Panc1 (cell line): ENCODE data around the gene PLCD1. TPM values are rescaled to one million over a fixed set of nuclear protein-coding genes. Genes with fewer than 3 reads are reported as not detected.

Source experiments
- ATAC-seq: fragments of 200-7000 bp; cut with Tn5 transposase; 2 replicates; pipeline ENCODE4 v1.9.1; 2020; ENCODE audit warnings: mild to moderate bottlenecking, moderate library complexity
- BruUV-seq: library from RNA; stranded (reverse); fragments of 400-500 nt; replicated peaks from 2 replicates; lab custom pipeline; 2021; lab: Mats Ljungman, UMichigan
- CTCF ChIA-PET: fragments of 300-600 bp; sonication (Branson Sonifier 250); formaldehyde crosslinking; loops from one replicate; lab custom pipeline; 2022; ENCODE audit warnings: antibody characterized with exemption; lab: Charles Lee
- POLR2A ChIA-PET: fragments of 300-600 bp; sonication (Branson Sonifier 250); formaldehyde crosslinking; loops from one replicate; lab custom pipeline; 2022; ENCODE audit warnings: antibody characterized with exemption; lab: Charles Lee
- DNase-seq: peaks from one replicate; pipeline ENCODE4 v3.0.0-alpha.2; 2010; ENCODE audit warnings: low read depth, low spot score
- H3K27ac ChIP-seq: 2 replicates; pipeline ENCODE4 v1.5.1; 2011; ENCODE audit warnings: mild to moderate bottlenecking, low read length, inconsistent platforms
- H3K27me3 ChIP-seq: fragments of 200-500 bp; sonication (Bioruptor generic); 2 replicates; pipeline ENCODE4 v1.6.0; 2014; ENCODE audit warnings: low read length, inconsistent platforms; ENCODE audit not compliant: control insufficient read depth, insufficient read depth
- H3K36me3 ChIP-seq: fragments of 200-500 bp; sonication (Bioruptor generic); 2 replicates; pipeline ENCODE4 v1.5.1; 2014; ENCODE audit warnings: inconsistent platforms, mild to moderate bottlenecking, low read length, moderate library complexity; ENCODE audit not compliant: control insufficient read depth, insufficient read depth
- H3K4me1 ChIP-seq: 2 replicates; pipeline ENCODE4 v1.5.1; 2011; ENCODE audit warnings: inconsistent platforms, mild to moderate bottlenecking, low read length, moderate library complexity; ENCODE audit not compliant: control insufficient read depth, insufficient read depth
- H3K4me3 ChIP-seq, 2 experiments: 2 replicates each; pipeline ENCODE4 v1.5.1; 2011 to 2012; ENCODE audit warnings: low read depth in 2 of 2, low read length in 2 of 2, mild to moderate bottlenecking in 2 of 2, inconsistent platforms in 1 of 2, moderate library complexity in 1 of 2
- H3K9me3 ChIP-seq: fragments of 200-500 bp; sonication (Bioruptor generic); 2 replicates; pipeline ENCODE4 v1.5.1; 2014; ENCODE audit warnings: low read depth, mild to moderate bottlenecking, inconsistent platforms, low read length, moderate library complexity; ENCODE audit not compliant: control insufficient read depth, insufficient read depth
- POLR2AphosphoS5 ChIP-seq: IDR thresholded peaks from 2 replicates; pipeline ENCODE4 v1.6.1; 2012; ENCODE audit warnings: mild to moderate bottlenecking, low read depth, low read length, moderate library complexity
- SIN3A ChIP-seq: IDR thresholded peaks from 2 replicates; pipeline ENCODE4 v1.6.1; 2012; ENCODE audit warnings: low read depth, mild to moderate bottlenecking, low read length, moderate library complexity, borderline replicate concordance; ENCODE audit not compliant: insufficient read depth
- TCF7L2 ChIP-seq: IDR thresholded peaks from 2 replicates; pipeline ENCODE4 v1.6.1; 2011; ENCODE audit warnings: mild to moderate bottlenecking, low read depth, low read length, inconsistent platforms
- in situ Hi-C: cut with HindIII; loops from 2 replicates; pipeline ENCODE4 v1.10.0; 2016; ENCODE audit warnings: low sequenced_read_pairs, low pct_unique_long_range_greater_than_20kb
- intact Hi-C: fragments of 100-400 bp; cut with micrococcal nuclease; formaldehyde crosslinking; loops from one replicate; pipeline ENCODE4 v1.10.0; 2022; ENCODE audit not compliant: unreplicated experiment
- total RNA-seq: library from RNA; stranded (reverse); gene quantifications from one replicate; pipeline ENCODE4 v1.2.1, GENCODE V29; 2021; ENCODE audit not compliant: unreplicated experiment
- TF ChIP-seq, protein P1 (sequence below), 2 experiments: IDR thresholded peaks; 2 replicates each; pipeline ENCODE4 v1.6.1; 2011 to 2012; ENCODE audit warnings: low read depth in 2 of 2, control low read depth in 1 of 2, low read length in 1 of 2, mild to moderate bottlenecking in 1 of 2, moderate library complexity in 1 of 2; ENCODE audit not compliant: insufficient read depth in 1 of 2
- TF ChIP-seq, protein P2 (sequence below): fragments of 450-650 bp; IDR thresholded peaks from 2 replicates; pipeline ENCODE4 v1.5.1; 2017; ENCODE audit warnings: mild to moderate bottlenecking

Gene PLCD1
- total RNA-seq, 1 experiment from 2014 or later, result 1.8 TPM

DNA sequence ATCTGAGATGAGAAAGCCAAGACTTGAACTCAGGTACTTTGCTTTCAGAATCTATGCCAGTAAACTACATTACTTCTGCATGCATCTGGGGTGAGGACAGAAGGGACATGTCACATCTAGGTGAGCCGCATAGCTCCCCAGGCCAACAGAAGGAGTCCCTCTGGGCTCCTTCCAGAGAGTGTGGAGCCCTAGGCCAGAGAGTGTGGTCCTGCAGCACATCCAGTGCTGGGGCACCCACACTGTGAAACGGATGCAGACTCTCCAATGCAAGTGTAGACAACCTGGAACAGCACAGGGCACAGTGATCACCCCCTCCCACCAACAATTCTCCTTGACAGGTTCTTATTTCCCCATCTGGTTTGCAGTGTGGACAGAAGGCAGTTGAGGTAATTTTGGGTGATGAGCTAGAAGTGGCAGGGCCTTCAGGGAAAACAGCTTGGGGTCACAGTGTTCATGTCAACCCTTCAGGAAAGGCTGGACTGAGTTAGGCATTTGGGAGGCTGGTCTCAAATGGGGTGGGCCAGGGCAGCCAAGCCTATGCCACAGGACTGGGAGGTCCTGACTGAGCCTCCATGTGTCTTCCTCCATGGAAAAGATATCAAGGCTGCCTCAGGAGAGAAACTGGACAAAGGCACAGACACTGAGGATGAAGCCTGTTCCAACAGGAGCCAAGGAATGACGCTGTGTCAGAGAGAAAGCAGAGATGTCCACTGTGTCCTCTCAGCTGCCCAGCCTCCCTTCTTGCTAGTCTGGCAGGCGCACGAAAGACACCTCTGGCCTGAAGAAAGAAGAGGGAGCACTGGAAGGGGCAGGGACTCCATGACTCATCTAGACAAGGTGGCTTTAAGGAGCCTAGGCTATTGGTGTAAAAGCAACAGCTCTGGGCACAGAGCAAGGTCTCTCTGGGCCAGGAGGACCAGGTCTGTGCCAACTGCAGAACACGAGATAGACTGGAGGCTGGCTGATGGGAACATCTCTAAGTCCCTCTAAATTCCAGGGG, 1.7 kb downstream of the PLCD1 start:
- BruUV-seq, result no TSS peak
- Histone ChIP-seq H3K27ac (no peak overlapping the region), H3K9me3 (no peaks in the 10 kb centered on the region), H3K4me1 (peaks cover 5% of the 10 kb centered on the region), H3K36me3 (no peaks in the 10 kb centered on the region), H3K27me3 (no peaks in the 10 kb centered on the region), H3K4me3 (no peak overlapping the region)
- no peak for TF ChIP-seq SIN3A
- no peak for TF ChIP-seq POLR2AphosphoS5
- TF ChIP-seq, protein P1, sequence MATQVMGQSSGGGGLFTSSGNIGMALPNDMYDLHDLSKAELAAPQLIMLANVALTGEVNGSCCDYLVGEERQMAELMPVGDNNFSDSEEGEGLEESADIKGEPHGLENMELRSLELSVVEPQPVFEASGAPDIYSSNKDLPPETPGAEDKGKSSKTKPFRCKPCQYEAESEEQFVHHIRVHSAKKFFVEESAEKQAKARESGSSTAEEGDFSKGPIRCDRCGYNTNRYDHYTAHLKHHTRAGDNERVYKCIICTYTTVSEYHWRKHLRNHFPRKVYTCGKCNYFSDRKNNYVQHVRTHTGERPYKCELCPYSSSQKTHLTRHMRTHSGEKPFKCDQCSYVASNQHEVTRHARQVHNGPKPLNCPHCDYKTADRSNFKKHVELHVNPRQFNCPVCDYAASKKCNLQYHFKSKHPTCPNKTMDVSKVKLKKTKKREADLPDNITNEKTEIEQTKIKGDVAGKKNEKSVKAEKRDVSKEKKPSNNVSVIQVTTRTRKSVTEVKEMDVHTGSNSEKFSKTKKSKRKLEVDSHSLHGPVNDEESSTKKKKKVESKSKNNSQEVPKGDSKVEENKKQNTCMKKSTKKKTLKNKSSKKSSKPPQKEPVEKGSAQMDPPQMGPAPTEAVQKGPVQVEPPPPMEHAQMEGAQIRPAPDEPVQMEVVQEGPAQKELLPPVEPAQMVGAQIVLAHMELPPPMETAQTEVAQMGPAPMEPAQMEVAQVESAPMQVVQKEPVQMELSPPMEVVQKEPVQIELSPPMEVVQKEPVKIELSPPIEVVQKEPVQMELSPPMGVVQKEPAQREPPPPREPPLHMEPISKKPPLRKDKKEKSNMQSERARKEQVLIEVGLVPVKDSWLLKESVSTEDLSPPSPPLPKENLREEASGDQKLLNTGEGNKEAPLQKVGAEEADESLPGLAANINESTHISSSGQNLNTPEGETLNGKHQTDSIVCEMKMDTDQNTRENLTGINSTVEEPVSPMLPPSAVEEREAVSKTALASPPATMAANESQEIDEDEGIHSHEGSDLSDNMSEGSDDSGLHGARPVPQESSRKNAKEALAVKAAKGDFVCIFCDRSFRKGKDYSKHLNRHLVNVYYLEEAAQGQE (IDR thresholded peaks at IDR 0.05; ENCODE audit: insufficient read depth in 1 of 2, low read depth in 2 of 2, low read length in 1 of 2), result no peak
- TF ChIP-seq, protein P2, sequence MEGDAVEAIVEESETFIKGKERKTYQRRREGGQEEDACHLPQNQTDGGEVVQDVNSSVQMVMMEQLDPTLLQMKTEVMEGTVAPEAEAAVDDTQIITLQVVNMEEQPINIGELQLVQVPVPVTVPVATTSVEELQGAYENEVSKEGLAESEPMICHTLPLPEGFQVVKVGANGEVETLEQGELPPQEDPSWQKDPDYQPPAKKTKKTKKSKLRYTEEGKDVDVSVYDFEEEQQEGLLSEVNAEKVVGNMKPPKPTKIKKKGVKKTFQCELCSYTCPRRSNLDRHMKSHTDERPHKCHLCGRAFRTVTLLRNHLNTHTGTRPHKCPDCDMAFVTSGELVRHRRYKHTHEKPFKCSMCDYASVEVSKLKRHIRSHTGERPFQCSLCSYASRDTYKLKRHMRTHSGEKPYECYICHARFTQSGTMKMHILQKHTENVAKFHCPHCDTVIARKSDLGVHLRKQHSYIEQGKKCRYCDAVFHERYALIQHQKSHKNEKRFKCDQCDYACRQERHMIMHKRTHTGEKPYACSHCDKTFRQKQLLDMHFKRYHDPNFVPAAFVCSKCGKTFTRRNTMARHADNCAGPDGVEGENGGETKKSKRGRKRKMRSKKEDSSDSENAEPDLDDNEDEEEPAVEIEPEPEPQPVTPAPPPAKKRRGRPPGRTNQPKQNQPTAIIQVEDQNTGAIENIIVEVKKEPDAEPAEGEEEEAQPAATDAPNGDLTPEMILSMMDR, result no peak
- DNase-seq, result no peak
- ChIA-PET POLR2A (no interaction called here), CTCF (no interaction called here)
- in situ Hi-C loops, result no loop called here
- intact Hi-C loops, result no loop called here
- ATAC-seq, result no peak

DNA sequence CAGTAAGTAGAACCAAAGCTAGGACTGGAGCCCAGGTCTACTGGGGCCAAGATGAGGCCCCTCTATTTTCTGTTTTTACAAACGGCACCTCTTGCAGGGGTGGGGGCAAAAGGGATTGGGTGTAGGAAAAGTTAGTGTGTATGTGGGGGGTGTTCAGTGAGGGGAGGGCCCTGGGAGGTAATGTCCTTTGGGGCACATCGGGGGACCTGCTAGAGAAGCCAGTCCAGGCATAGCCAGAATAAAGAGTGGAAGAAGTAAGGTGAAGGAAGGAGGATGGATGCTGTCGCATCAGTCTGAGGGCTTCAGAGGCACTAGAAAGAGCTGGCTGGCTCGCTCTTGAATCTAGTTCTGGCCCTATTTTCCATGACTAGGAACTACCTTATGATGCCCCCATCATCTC, 2.6 kb downstream of the PLCD1 start:
- no peak overlapping the region for H3K4me3 ChIP-seq
- ChIA-PET CTCF (no interaction called here), POLR2A (no interaction called here)
- H3K9me3 ChIP-seq, result no peaks in the 10 kb centered on the region
- no peaks in the 10 kb centered on the region for H3K27me3 ChIP-seq
- in situ Hi-C loops, result no loop called here
- H3K27ac ChIP-seq, result no peak overlapping the region
- no peaks in the 10 kb centered on the region for H3K36me3 ChIP-seq
- ATAC-seq (no peak), DNase-seq (no peak)
- no TSS peak for BruUV-seq
- peaks cover 5% of the 10 kb centered on the region for H3K4me1 ChIP-seq
- intact Hi-C loops, result no loop called here
- TF ChIP-seq, protein P1 (IDR thresholded peaks at IDR 0.05; ENCODE audit: insufficient read depth in 1 of 2, low read depth in 2 of 2, low read length in 1 of 2), result no peak
- TF ChIP-seq SIN3A, result no peak
- TF ChIP-seq POLR2AphosphoS5, result no peak
- TF ChIP-seq, protein P2, result no peak
- TF ChIP-seq TCF7L2, result no peak
